ENCODE measurements around the gene ZBED3.

Gene ZBED3

DNA sequence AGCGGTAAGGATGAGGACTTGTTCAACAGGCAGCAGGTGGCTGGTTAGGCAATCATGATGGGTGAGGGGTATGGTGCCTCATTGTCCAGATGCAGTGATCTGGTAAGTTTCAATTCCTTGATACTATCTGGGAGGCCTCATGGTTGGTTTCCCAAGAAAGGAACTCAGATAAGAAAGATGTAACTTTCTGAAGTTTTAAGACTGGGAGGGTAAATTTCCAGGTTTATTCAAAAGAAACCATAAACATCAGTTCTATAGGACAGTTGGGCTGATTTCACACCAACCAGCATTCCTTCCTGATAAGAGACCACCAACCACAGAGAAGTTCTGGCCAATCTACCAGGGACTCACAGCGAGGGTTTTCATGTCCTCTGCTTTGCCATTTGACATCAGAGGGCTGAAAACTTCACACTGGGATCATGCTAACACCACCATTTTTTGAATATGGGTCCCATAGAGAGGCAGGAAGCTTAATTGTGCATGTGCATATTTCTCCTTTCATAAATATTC is 57.7 kb downstream of the ZBED3 start:
- peak overlapping the region; percentile 91 for H3K4me3 ChIP-seq (ENCODE audit: low read depth, low read length)
- TF ChIP-seq, protein P1, sequence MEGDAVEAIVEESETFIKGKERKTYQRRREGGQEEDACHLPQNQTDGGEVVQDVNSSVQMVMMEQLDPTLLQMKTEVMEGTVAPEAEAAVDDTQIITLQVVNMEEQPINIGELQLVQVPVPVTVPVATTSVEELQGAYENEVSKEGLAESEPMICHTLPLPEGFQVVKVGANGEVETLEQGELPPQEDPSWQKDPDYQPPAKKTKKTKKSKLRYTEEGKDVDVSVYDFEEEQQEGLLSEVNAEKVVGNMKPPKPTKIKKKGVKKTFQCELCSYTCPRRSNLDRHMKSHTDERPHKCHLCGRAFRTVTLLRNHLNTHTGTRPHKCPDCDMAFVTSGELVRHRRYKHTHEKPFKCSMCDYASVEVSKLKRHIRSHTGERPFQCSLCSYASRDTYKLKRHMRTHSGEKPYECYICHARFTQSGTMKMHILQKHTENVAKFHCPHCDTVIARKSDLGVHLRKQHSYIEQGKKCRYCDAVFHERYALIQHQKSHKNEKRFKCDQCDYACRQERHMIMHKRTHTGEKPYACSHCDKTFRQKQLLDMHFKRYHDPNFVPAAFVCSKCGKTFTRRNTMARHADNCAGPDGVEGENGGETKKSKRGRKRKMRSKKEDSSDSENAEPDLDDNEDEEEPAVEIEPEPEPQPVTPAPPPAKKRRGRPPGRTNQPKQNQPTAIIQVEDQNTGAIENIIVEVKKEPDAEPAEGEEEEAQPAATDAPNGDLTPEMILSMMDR (IDR thresholded peaks at IDR 0.05; ENCODE audit: low read depth, low read length) = no peak

DNA sequence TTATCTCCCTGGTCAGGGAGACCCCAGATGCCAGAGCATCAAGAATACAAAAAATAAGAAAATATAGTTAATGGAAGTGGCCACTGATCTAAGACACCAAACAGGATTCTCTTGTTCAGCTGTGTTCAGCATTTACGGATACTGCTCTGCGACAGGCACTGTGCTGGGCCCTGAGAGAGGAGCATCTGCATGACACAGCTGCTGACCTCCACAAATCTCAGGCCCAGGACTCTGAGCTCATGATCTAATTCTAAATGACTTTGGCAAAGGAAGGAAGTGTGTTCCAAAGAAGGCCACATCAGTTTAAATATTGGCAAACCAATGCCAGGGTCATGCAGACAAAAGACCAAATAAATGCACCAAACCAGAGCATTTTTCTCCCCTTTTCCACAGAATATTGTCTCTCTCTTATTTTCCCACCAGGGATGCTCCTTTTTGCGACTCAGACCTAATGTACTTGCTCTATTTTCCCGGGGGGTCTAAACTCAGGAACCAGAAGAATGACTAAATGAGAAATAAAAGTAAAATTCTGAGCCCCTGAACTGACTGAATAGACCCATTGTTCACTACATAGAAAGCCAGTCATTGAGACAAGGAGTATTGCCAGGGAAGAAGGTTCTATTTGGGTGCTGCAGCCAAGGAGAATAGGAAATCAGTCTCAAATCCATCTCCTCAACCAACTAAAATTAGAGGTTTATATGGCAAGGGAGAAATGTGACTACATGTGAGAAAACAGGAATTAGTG is 58.3 kb downstream of the ZBED3 start:
- TF ChIP-seq, protein P1 (IDR thresholded peaks at IDR 0.05; ENCODE audit: low read depth, low read length) = no peak
- no peak overlapping the region for H3K4me3 ChIP-seq (ENCODE audit: low read depth, low read length)

DNA sequence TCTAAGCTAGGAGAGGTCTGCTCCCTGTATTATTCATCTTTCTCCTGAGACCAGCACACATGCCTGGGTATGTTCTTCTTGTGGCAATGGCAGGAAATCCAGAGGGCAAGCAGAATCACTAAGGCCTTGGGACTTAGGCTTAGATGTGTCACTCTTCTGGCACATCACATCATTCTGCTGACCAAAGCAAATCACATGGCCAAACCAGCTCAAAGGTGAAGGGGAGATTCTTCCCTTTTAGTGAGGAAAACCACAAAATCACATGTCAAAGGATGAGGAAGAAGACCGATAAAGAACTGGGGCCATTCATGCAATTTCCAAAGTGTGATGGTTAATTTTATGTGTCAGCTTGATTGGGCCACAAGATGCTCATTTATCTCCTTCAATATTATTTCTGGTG is 62.6 kb downstream of the ZBED3 start:
- no peak overlapping the region for H3K4me3 ChIP-seq (ENCODE audit: low read depth, low read length)
- TF ChIP-seq, protein P1 (IDR thresholded peaks at IDR 0.05; ENCODE audit: low read depth, low read length) = no peak

DNA sequence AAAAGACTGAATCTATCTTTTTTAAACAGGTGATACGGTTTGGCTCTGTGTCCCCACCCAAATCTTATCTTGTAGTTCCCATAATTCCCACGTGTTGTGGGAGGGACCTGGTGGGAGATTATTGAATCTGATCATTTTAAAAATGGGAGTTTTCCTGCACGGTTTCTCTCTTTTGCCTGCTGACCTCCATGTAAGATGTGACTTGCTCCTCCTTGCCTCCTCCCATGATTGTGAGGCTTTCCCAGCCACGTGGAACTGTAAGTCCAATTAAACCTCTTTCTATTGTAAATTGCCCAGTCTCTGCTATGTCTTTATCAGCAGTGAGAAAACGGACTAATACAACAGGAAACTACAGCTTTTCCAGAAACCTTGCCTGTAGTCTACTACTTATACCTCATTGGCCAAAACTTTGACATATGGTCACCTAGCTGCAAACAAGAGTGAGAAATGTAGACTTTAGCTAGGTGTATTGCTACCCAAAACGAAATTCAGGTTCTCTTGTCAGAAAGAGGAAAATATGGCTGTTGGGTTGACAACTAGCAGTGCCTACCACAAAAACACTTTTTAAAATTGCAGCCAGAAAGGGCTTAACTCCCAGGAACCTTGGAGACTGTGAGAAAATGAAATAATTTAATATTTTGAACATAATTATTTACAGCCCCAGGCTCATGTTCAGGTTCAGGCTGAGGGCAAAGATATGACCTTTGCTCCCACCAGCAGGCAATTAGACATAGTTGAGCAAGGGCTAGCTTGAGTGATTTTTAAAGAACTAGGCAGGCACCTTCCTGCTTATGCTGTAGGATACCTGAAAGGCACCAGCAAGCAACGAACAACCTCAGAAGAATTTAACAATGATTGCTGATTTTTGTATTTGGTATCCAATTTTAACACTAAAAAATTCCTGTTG is 64.3 kb downstream of the ZBED3 start:
- TF ChIP-seq, protein P1 (IDR thresholded peaks at IDR 0.05; ENCODE audit: low read depth, low read length) = no peak
- H3K4me3 ChIP-seq (ENCODE audit: low read depth, low read length) = no peak overlapping the region

All from WI38 (cell line).